ENCODE measurements around the gene ATP7B.

GRCh38 chr13:51999921-52000320, 11.3 kb downstream of the ATP7B start:
- TF ChIP-seq ZFX (IDR thresholded peaks at IDR 0.05; ENCODE audit: borderline replicate concordance) (no peak), CTCF (IDR thresholded peaks at IDR 0.05) (no peak)
